GM10847 (cell line): ENCODE data around the gene CTTNBP2NL.

Experiments
- POLR2A ChIP-seq: IDR thresholded peaks from 2 replicates; pipeline ENCODE4 v1.6.1; 2011; ENCODE audit not compliant: insufficient read length; ENCODE audit errors: extremely low read depth

CTTNBP2NL gene

GRCh38 chr1:112465122-112465521 lies 69.1 kb downstream of the CTTNBP2NL start:
- TF ChIP-seq POLR2A = no peak

DNA sequence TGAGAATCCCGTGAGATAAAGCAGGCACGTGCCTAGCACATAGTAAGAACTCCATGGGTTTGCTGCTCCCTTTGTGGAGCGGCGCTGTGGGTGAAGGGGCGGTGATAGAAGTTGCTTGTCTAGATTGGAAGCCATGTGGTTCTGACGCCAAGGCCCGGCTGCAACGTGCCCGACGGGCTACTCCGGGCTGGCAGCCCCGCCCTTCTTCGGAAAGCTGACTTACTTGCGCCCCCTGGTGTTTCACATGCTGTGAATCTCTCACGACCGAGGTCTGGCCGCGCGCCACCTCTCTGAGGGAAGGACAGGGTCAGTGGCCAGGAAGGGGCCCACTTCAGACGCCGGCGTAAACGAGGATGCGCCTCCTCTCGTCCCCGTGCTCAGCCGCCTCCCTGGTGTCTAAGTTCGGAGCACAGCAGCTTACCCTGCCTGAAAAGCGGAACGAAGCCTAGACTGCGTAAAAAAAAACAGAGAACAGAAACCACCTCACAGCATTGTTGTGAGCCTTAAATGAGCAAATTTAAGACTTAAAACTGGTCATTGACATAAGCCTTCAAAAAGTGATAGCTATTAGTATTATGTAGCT lies 70.2 kb downstream of the CTTNBP2NL start:
- no peak for TF ChIP-seq POLR2A

DNA sequence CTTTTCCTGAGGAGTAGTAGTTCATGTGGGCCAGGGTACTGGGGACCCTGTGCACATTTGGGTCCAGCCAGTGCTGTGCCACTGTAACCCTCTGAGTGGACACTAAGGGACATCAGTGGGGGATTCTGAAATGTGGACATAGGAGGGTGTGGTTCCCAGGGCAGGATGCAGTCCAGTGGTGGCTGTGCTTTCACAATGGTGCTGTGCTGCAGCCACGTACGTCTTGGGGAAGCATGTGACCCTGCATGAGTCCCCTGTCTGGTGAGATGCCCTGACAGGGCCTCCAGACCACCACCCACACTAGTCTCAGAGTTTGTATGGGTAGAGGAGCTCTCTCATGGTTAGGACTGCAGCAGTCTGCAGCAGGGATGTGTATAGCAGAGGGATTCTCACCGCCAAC lies 75.0 kb downstream of the CTTNBP2NL start:
- TF ChIP-seq POLR2A = no peak

DNA sequence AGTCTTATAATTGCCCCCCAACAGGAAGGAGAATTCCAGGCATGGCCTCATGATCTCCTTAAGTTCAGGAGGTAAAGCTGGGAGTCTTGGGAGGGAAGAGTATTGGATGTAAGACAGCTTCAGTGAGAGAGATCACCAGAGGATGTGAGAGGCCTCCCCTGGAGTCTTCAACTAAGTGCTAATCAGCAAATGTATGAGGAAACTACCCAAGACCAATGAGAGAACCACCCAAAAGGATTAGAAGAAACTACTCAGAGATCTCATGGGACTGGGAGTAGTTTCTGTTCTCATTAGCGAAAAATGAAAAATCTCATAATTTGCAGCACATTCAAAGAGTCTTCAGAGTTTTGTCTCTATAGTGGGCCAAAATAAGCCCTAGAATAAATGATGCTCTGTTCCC lies 76.1 kb downstream of the CTTNBP2NL start:
- TF ChIP-seq POLR2A = no peak

- TF ChIP-seq POLR2A = no peak
These were observed 81.5 kb downstream of the CTTNBP2NL start for GRCh38 chr1:112477550-112477949.

- TF ChIP-seq POLR2A = no peak
These were observed 82.3 kb downstream of the CTTNBP2NL start for GRCh38 chr1:112478314-112478713.

- no peak for TF ChIP-seq POLR2A
These were observed 92.1 kb downstream of the CTTNBP2NL start for GRCh38 chr1:112488141-112488540.

- no peak for TF ChIP-seq POLR2A
These were observed 96.1 kb downstream of the CTTNBP2NL start for GRCh38 chr1:112492076-112492475.

GRCh38 chr1:112493351-112493750 lies 97.3 kb downstream of the CTTNBP2NL start:
- TF ChIP-seq POLR2A = no peak

DNA sequence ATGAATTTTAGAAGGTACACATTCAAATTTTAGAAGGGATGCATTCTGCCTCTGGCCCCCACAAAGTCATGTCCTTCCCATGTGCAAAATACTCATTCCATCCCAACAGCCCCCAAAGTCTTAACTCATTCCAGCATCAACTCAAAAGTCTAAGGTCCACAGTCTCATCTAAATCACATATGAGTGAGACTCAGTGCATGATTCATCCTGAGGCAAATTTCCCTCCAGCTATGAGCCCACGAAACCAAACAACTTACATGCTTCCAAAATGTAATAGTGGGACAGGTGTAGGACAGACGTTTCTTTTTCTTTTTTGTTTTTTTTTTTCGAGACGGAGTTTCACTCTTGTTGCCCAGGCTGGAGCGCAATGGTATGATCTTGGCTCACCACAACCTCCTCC lies 100.3 kb downstream of the CTTNBP2NL start:
- TF ChIP-seq POLR2A = no peak

GRCh38 chr1:112501810-112502641 lies 106.0 kb downstream of the CTTNBP2NL start:
- no peak for TF ChIP-seq POLR2A

GRCh38 chr1:112502826-112503225 lies 106.8 kb downstream of the CTTNBP2NL start:
- TF ChIP-seq POLR2A = no peak

GRCh38 chr1:112504001-112504660 lies 108.1 kb downstream of the CTTNBP2NL start:
- no peak for TF ChIP-seq POLR2A

- no peak for TF ChIP-seq POLR2A
These were observed 108.8 kb downstream of the CTTNBP2NL start for GRCh38 chr1:112504661-112505399.

GRCh38 chr1:112505400-112505785 lies 109.4 kb downstream of the CTTNBP2NL start:
- no peak for TF ChIP-seq POLR2A
